Measurements from ENCODE around the gene MDFIC. TPM values are rescaled to one million over a fixed set of nuclear protein-coding genes. Genes with fewer than 3 reads are reported as not detected.
"Not testable (repeated sequence)": the region's sequence is repeated elsewhere in the genome, so short reads cannot be mapped to it uniquely, and the experiment has no call there.

The MDFIC gene
- total RNA-seq: 10 to 100 TPM in 4 of 8 experiments, 1 to 10 TPM in 4; 1.6 to 54.2 (median 9.5) TPM

GRCh38 chr7:114922026-114922651, at the start of gene MDFIC:
Gene MDFIC (plus strand): TSS chr7:114922094. CDS start chr7:114923034, 940 bp downstream.
- in situ Hi-C loops (cut with MboI; ENCODE audit: low pct_unique_long_range_greater_than_20kb in 2 of 9, low sequenced_read_pairs in 9 of 9, unreplicated experiment in 9 of 9): no loop called here
- Histone ChIP-seq H3K27ac (no peak within 1 kb of the TSS), H3K4me3 (peak within 1 kb of the TSS; percentile 39 to 56 (median 51)), H3K4me1 (replicated peaks in 1 of 2) (peaks cover 6 to 7% of the 10 kb centered on the region in 2 donors)
- peak; percentile 63 to 82 (median 77) for ATAC-seq (replicated peaks in 6 of 8)
- 0% methylated on average over 7 of the region's 55 CpGs; no CpG with 5 or more reads in 9 of the 10 experiments for WGBS, 10 experiments

GRCh38 chr7:114874170-114874569, 47.7 kb upstream of the MDFIC start:
- in situ Hi-C loops (cut with MboI; ENCODE audit: low pct_unique_long_range_greater_than_20kb in 2 of 9, low sequenced_read_pairs in 9 of 9, unreplicated experiment in 9 of 9): no loop called here
- Histone ChIP-seq H3K27ac (no peak overlapping the region), H3K4me1 (replicated peaks in 1 of 2) (no peaks in the 10 kb centered on the region), H3K4me3 (no peak overlapping the region)
- no peak for ATAC-seq (replicated peaks in 6 of 8)
- 56 to 100% (median 96%) methylated on average over 1 of the region's 1 CpG for WGBS, 10 experiments

GRCh38 chr7:114875186-114875585, 46.7 kb upstream of the MDFIC start:
- in situ Hi-C loops (cut with MboI; ENCODE audit: low pct_unique_long_range_greater_than_20kb in 2 of 9, low sequenced_read_pairs in 9 of 9, unreplicated experiment in 9 of 9): no loop called here
- no peaks in the 10 kb centered on the region for H3K4me1 ChIP-seq (replicated peaks in 1 of 2)
- no peak overlapping the region for H3K4me3 ChIP-seq
- ATAC-seq (replicated peaks in 6 of 8): no peak
- H3K27ac ChIP-seq: no peak overlapping the region

- no peak overlapping the region for H3K27ac ChIP-seq
- in situ Hi-C loops (cut with MboI; ENCODE audit: low pct_unique_long_range_greater_than_20kb in 2 of 9, low sequenced_read_pairs in 9 of 9, unreplicated experiment in 9 of 9): no loop called here
- H3K4me1 ChIP-seq (replicated peaks in 1 of 2): no peaks in the 10 kb centered on the region
- WGBS, 10 experiments: 0 to 90% (median 56%) methylated on average over 1 of the region's 1 CpG; no CpG with 5 or more reads in 2 of the 10 experiments
- ATAC-seq (replicated peaks in 6 of 8): no peak
- H3K4me3 ChIP-seq: no peak overlapping the region
Observed at GRCh38 chr7:114879554-114879953, 42.3 kb upstream of the MDFIC start.

GRCh38 chr7:114885836-114886235, 36.1 kb upstream of the MDFIC start:
- H3K4me1 ChIP-seq (replicated peaks in 1 of 2): no peaks in the 10 kb centered on the region
- in situ Hi-C loops (cut with MboI; ENCODE audit: low pct_unique_long_range_greater_than_20kb in 2 of 9, low sequenced_read_pairs in 9 of 9, unreplicated experiment in 9 of 9): no loop called here
- H3K4me3 ChIP-seq: no peak overlapping the region
- ATAC-seq (replicated peaks in 6 of 8): peak in 1 of 8 experiments; percentile 45
- no peak overlapping the region for H3K27ac ChIP-seq

- 56 to 100% (median 81%) methylated on average over 1 to 2 of the region's 2 CpGs for WGBS, 10 experiments
- Histone ChIP-seq H3K27ac (no peak overlapping the region), H3K4me3 (no peak overlapping the region), H3K4me1 (replicated peaks in 1 of 2) (no peaks in the 10 kb centered on the region)
- ATAC-seq (replicated peaks in 6 of 8): no peak
- in situ Hi-C loops (cut with MboI; ENCODE audit: low pct_unique_long_range_greater_than_20kb in 2 of 9, low sequenced_read_pairs in 9 of 9, unreplicated experiment in 9 of 9): no loop called here
Observed at GRCh38 chr7:114886241-114886640, 35.7 kb upstream of the MDFIC start.

GRCh38 chr7:114889116-114889515, 32.8 kb upstream of the MDFIC start:
- ATAC-seq (replicated peaks in 6 of 8); H3K4me3 ChIP-seq; H3K4me1 ChIP-seq (replicated peaks in 1 of 2); in situ Hi-C loops (cut with MboI; ENCODE audit: low pct_unique_long_range_greater_than_20kb in 2 of 9, low sequenced_read_pairs in 9 of 9, unreplicated experiment in 9 of 9); H3K27ac ChIP-seq: not testable (repeated sequence)
- 92 to 100% (median 100%) methylated on average over 1 to 3 of the region's 3 CpGs; no CpG with 5 or more reads in 1 of the 10 experiments for WGBS, 10 experiments

- no peak overlapping the region for H3K27ac ChIP-seq
- H3K4me3 ChIP-seq: no peak overlapping the region
- in situ Hi-C loops (cut with MboI; ENCODE audit: low pct_unique_long_range_greater_than_20kb in 2 of 9, low sequenced_read_pairs in 9 of 9, unreplicated experiment in 9 of 9): no loop called here
- 38 to 100% (median 70%) methylated on average over 1 to 3 of the region's 3 CpGs for WGBS, 10 experiments
- H3K4me1 ChIP-seq (replicated peaks in 1 of 2): no peaks in the 10 kb centered on the region
- peak; percentile 52 to 100 (median 84) for ATAC-seq (replicated peaks in 6 of 8)
Observed at GRCh38 chr7:114889646-114890285, 32.1 kb upstream of the MDFIC start.

GRCh38 chr7:114890561-114890960, 31.3 kb upstream of the MDFIC start:
- Histone ChIP-seq H3K4me3 (no peak overlapping the region), H3K4me1 (replicated peaks in 1 of 2) (no peaks in the 10 kb centered on the region), H3K27ac (no peak overlapping the region)
- 79 to 100% (median 89%) methylated on average over 3 of the region's 4 CpGs; no CpG with 5 or more reads in 6 of the 10 experiments for WGBS, 10 experiments
- in situ Hi-C loops (cut with MboI; ENCODE audit: low pct_unique_long_range_greater_than_20kb in 2 of 9, low sequenced_read_pairs in 9 of 9, unreplicated experiment in 9 of 9): no loop called here
- peak in 1 of 8 experiments; percentile 96 for ATAC-seq (replicated peaks in 6 of 8)

GRCh38 chr7:114900127-114900526, 21.8 kb upstream of the MDFIC start:
- 88 to 100% (median 100%) methylated on average over 1 of the region's 1 CpG; no CpG with 5 or more reads in 5 of the 10 experiments for WGBS, 10 experiments
- no peak for ATAC-seq (replicated peaks in 6 of 8)
- no peak overlapping the region for H3K27ac ChIP-seq
- no peaks in the 10 kb centered on the region for H3K4me1 ChIP-seq (replicated peaks in 1 of 2)
- in situ Hi-C loops (cut with MboI; ENCODE audit: low pct_unique_long_range_greater_than_20kb in 2 of 9, low sequenced_read_pairs in 9 of 9, unreplicated experiment in 9 of 9): no loop called here
- H3K4me3 ChIP-seq: no peak overlapping the region

- in situ Hi-C loops (cut with MboI; ENCODE audit: low pct_unique_long_range_greater_than_20kb in 2 of 9, low sequenced_read_pairs in 9 of 9, unreplicated experiment in 9 of 9): no loop called here
- no peak overlapping the region for H3K27ac ChIP-seq
- no peak overlapping the region for H3K4me3 ChIP-seq
- no peaks in the 10 kb centered on the region for H3K4me1 ChIP-seq (replicated peaks in 1 of 2)
- peak in 1 of 8 experiments; percentile 45 for ATAC-seq (replicated peaks in 6 of 8)
- 0 to 86% (median 67%) methylated on average over 1 of the region's 1 CpG; no CpG with 5 or more reads in 5 of the 10 experiments for WGBS, 10 experiments
Observed at GRCh38 chr7:114901771-114902170, 20.1 kb upstream of the MDFIC start.

- Histone ChIP-seq H3K4me1 (replicated peaks in 1 of 2) (no peaks in the 10 kb centered on the region), H3K4me3 (no peak overlapping the region), H3K27ac (no peak overlapping the region)
- 86 to 100% (median 100%) methylated on average over 2 of the region's 2 CpGs; no CpG with 5 or more reads in 3 of the 10 experiments for WGBS, 10 experiments
- no peak for ATAC-seq (replicated peaks in 6 of 8)
- in situ Hi-C loops (cut with MboI; ENCODE audit: low pct_unique_long_range_greater_than_20kb in 2 of 9, low sequenced_read_pairs in 9 of 9, unreplicated experiment in 9 of 9): no loop called here
Observed at GRCh38 chr7:114903131-114903530, 18.8 kb upstream of the MDFIC start.

GRCh38 chr7:114910787-114911186, 11.1 kb upstream of the MDFIC start:
- no peak overlapping the region for H3K4me3 ChIP-seq
- in situ Hi-C loops (cut with MboI; ENCODE audit: low pct_unique_long_range_greater_than_20kb in 2 of 9, low sequenced_read_pairs in 9 of 9, unreplicated experiment in 9 of 9): no loop called here
- 60 to 100% (median 90%) methylated on average over 1 to 2 of the region's 2 CpGs; no CpG with 5 or more reads in 3 of the 10 experiments for WGBS, 10 experiments
- ATAC-seq (replicated peaks in 6 of 8): peak in 2 of 8 experiments; percentile 33 to 40
- H3K4me1 ChIP-seq (replicated peaks in 1 of 2): no peaks in the 10 kb centered on the region
- no peak overlapping the region for H3K27ac ChIP-seq

GRCh38 chr7:114911411-114911810, 10.5 kb upstream of the MDFIC start:
- Histone ChIP-seq H3K4me1 (replicated peaks in 1 of 2) (no peaks in the 10 kb centered on the region), H3K27ac (no peak overlapping the region), H3K4me3 (no peak overlapping the region)
- 69 to 100% (median 85%) methylated on average over 1 to 4 of the region's 4 CpGs for whole genome bisulfite sequencing, 10 experiments
- no peak for ATAC-seq (replicated peaks in 6 of 8)
- in situ Hi-C loops (cut with MboI; ENCODE audit: low pct_unique_long_range_greater_than_20kb in 2 of 9, low sequenced_read_pairs in 9 of 9, unreplicated experiment in 9 of 9): no loop called here
